EL (cell line): Measurements from ENCODE around the gene RNF135.
"Not testable (repeated sequence)": the region's sequence is repeated elsewhere in the genome, so short reads cannot be mapped to it uniquely, and the experiment has no call there.

Experiments
- DNase-seq: peaks from one replicate; pipeline ENCODE4 v3.0.0-alpha.2; 2016

The RNF135 gene

DNA sequence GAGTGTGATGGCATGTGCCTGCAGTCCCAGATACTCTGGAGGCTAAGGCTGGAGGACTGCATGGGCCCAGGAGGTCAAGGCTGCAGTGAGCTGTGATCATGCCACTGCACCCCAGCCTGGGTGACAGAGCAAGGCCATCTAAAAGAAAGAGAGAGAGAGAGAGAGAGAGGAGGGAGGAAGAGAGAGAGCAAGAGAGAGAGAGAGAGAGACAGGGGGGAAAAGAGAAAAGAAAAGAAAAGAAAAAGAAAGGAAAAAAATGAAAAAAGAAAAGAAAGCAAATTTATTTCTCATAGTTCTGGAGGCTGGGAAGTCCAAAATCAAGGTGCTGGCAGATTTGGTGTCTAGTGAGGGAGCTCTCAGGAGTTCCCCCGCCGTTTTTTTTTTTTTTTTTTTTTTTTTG is 33.3 kb downstream of the RNF135 start:
- no peak for DNase-seq

DNA sequence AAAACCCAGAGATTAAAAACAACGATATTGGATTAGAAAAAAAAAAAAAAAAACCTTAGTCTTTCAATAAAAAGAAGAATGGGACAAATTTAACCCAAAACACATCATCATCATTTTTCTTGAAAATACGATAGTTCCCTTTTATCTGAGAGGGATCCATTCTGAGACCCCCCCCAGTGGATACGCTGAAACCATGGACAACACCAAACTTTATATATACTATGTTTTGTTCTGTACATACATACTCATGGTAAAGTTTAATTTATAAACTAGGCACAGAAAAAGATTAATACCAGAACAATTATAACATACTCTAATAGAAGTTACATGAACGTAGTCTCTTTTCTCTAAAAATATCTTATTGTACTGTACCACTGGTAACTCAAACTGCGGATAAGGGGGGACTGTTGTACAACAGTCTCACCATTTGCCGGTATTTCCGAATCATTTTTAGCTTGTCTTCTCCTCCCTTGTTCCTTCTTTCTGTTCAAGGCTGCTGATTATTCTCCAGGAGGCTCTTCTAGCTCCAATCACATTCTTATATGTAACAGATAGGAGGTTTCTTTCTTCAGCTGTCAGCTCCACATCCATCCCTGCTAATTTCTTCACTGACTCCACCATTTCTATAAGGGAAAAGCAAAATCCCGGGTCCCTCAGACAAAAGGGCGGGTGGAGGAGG is 37.0 kb downstream of the RNF135 start:
- DNase-seq, result no peak

DNA sequence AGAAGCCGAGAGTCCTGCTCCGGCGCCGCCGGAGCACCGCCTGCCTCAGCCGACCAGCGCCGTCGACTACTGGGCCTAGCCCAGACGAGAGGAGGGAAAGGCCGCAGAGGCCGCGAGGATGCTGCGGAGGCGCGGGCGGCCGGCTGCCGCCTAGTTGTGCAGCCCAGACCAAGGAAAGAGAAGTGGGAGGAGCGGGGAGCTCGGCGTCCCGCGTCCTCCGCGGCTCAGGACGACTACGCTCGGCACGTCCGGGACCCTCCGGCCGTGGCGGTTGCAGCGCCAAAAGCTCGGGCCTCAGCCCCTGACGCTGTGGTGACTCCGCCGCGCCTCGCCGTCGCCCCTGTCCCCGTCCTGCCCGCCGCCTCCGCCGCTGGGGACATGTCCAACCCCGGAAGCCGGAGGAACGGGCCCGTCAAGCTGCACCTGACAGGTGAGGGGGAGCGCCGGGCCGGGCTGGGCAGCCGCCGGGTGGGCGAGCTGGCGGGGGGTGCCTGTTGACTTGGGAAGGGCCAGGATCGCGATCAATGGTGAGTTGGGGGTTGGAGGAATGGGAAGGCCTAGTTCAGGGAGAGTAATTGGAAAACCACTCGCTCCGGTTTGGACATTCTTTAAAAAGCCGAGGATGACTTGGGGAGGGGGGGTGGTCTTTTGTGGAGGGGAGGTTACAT is 37.7 kb downstream of the RNF135 start:
- peak; percentile 76 for DNase-seq

DNA sequence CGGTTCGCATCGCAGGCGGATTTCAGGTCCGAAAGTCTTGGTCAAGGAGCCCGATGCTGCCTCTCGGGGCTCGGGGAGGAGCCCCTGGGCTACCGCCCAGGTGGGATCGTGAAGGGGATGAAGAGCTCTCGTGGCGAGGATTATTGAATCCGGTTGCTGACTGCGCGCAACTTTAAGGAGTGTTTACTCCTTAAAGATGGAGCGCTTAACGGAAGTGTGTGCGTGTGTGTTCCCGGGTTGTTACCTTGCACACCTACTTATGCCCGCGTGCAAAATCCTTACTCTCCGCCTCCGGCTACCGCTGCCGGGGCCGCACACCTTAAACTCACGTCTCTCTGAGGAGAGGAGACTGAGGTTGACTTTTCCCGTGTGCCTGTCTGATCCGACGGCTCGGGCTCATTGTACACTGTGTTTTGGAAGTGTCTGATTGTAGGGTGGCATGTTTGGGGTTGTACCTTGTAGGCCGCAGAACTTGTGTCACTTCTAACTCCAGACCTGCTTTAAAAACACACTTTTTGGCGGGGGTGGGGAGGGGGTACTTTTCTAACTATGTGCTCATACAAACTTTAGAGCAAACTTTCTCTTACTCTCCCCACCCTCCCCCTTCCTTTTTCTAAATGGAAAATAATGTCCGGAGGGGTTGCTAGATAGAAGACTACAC is 38.3 kb downstream of the RNF135 start:
- peak; percentile 25 for DNase-seq

DNA sequence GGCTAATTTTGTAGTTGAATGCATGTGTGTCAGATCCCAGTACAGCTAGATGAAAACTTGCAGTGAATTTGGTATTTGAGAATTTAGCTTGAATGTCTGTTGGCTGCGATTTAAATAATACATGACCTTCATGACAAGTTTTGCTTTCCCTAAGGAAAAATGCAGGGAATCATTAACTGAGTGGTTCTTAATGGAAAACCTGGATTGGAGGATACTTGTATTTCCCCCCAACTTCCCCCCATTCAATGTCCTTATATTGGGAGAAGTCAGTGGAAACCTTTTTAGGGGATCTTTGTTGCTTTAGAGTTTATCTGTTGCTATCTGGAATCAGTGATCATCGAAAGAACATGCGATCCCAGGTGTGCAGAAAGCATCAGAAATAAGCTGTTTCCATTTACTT is 39.2 kb downstream of the RNF135 start:
- DNase-seq, result not testable (repeated sequence)

DNA sequence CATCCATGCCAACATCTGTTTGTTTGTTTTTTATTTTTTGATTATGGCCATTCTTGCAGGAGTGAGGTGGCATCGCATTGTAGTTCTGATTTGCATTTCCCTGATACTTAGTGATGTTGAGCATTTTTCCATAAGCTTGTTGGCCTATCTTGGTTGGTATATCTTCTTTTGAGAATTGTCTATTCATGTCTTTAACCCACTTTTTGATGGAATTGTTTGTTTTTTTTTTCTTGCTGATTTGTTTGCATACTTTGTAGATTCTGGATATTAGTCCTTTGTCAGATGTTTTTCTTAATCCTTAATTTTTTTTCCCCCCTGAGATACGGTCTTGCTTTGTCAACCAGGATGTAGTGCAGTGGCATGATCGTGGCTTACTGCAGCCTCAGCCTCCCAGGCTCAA is 43.0 kb downstream of the RNF135 start:
- no peak for DNase-seq

DNA sequence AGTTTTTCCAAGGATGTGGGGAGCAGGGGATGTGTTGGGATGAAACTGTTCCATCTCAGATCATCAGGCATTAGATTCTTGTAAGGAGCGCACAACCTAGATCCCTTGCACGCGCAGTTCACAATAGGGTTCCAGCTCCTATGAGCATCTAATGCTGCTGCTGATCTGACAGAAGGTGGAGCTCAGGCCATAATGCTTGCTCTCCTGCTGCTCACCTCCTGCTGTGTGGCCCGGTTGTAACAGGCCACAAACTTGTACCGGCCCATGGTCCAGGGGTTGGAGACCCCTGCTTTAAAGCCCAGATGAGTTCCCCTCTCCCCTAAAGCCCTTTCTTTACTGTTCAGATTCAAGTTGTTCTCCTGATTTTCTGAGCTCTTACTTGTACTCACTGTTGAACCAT is 44.8 kb downstream of the RNF135 start:
- no peak for DNase-seq

DNA sequence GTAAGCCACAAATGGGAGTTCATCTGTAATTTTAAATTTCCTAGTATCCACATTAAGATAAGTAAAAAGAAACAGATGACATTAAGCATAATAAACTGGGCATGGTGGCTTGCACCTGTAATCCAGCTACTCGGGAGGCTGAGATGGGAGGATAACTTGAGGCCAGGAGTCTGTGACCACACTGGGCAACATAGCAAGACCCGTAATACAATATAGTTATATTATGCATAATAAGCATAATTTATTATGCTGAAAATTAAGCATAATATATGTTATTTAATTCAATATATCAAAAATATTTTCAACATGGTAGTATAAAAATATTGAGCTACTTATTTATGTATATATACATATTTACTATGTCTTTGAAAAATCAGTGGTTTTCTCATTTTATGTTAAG is 48.2 kb downstream of the RNF135 start:
- no peak for DNase-seq

DNA sequence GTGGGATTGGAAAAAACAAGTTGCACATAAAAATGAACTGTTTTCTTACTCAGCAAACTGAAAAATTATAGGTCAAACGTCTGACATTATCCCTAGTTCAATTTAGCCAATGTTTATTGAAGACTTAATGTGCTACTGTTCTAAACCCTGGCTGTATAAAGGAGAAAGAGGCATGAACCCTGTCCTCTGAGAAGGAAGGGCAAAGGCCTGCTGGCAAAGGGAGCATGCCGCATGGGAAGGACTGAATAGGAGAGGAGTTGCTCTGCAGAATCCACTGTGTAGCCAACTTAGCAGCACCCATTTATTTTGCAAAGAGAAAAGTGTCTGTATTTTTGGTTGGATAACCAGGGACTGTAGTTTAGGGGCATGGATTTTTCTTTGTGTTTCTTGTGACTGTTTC is 52.3 kb downstream of the RNF135 start:
- DNase-seq, result not testable (repeated sequence)

DNA sequence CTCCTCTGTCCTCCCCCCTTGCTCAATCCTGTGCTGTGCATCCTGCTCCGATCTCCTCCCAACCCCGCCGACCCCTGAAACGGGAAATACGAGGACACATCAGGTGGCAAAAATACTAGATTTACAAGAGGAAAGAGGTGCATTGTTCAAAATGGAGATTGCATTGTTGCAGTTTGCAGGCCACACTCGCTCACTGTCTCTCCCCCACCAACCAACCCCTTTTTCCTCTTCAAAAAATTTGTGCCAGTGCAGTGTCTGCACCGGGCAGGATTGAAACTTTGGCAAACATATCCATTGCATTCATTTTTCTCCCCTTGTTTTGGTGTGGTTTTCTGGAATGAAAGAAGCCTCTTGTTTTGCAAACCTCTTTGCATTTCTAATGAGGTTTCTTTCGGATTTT is 61.0 kb downstream of the RNF135 start:
- no peak for DNase-seq

DNA sequence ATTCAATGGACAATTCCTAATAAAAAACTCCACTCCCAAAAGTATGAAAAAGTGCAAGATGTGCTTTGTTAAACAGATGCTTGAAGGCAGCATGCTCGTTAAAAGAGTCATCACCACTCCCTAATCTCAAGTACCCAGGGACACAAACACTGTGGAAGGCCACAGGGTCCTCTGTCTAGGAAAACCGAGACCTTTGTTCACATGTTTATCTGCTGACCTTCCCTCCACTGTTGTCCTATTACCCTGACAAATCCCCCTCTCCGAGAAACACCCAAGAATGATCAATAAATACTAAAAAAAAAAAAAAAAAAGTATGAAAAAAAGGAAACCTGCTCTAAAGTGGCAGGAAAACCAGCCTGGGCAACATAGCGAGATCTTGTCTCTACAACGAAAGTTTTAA is 64.8 kb downstream of the RNF135 start:
- not testable (repeated sequence) for DNase-seq

DNA sequence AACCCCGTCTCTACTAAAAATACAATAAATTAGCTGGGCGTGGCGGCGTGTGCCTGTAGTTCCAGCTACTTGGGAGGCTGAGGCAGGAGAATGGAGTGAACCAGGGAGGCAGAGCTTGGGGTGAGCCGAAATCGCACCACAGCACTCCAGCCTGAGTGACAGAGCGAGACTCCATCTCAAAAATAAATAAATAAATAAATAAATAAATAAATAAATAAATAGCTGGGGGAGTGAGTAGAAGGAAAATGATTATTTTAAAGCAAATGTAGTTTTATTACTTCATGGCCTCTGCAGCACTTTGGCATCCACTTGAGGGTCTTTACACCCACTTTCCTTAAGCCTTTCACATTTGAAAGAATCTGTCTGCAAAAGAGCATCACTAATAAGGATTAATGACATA is 70.0 kb downstream of the RNF135 start:
- not testable (repeated sequence) for DNase-seq

DNA sequence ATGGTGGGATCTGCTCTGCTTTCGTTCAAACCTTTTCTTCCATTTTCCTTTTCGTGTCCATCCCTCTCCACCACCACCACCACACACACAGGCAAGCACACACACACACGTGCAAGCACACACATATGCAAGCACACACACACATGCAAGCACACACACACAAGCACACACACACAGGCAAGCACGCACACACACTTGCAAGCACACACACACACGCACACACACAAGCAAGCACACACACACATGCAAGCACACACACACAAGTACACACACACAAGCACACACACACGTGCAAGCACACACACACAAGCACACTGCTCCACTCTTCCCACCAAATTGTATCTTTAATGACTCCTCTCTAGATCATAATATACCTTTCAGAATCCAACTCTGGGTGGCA is 71.5 kb downstream of the RNF135 start:
- not testable (repeated sequence) for DNase-seq

DNA sequence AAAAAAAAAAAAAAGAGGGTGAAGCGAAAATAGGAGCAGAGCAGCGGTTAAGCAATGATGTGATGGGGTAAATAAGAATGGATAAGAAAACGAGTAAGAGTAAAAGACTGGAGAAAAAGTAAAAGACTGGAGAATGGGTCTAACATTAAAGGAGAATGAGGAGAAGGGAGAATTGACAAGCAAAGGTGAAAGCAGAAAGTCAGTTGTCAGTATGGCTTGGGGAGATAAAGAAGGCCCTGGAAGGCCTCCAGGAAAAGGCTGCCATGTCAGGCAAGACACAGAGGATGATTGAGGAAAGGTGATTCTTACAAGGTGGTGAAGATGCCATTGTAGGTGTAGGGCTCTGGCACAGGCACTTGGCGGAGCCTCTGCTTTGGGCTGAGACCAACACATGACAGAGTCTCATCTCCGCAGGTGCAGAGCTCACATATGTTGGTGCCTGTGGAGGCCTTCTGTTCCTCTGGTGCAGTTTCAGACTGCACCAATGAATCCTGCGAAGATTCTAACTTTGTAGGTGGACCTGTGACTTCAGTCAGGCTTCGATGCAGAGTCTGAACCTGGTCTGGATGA is 76.1 kb downstream of the RNF135 start:
- DNase-seq, result not testable (repeated sequence)

DNA sequence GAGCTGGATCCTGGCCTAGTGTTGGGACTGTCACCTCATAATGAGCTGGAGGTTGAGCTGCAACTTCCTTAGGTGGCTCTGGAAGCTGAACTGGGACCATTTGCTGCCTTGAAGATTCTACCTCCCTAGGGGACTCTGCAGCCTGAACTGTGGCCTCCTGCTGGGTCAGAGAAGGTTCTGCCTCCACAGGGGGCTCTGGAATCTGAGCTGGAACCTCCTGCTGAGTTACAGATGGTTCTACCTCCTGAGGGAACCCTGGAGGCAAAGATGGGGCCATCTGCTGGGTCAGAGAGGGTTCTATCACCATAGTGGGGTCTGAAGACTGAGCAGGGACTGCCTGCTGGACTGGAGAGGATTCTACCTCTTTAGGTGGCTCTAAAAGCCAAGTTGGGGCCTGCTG is 77.3 kb downstream of the RNF135 start:
- DNase-seq, result no peak

DNA sequence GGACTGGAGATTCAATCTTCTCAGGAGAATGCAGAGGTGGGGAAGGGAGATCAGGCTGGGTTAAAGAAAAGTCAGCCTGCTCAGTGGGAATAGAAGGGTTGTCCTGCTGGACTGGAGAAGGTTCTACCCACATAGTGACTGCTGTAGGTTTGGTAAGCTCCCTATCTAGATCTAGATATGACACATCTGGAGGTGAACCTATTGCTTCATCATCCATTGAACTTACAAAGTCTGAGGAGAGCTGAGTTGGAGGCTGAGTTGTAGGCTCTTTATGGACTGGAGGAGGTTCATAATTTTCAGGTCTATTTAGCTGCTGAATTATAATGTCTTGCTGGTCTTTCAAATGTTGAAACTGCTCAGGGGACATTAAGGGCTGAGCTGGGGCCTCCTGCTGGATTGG is 77.9 kb downstream of the RNF135 start:
- DNase-seq, result no peak
